PFSK-1 (cell line): Measurements from ENCODE around the gene AXIN2.

Experiments used
- FOXP2 ChIP-seq: optimal IDR thresholded peaks from 2 replicates; pipeline ENCODE3; 2011; ENCODE audit warnings: borderline replicate concordance, control low read depth, inconsistent platforms; ENCODE audit not compliant: insufficient read depth; ENCODE audit errors: extremely low read length, extremely low read depth
- POLR2AphosphoS5 ChIP-seq: IDR thresholded peaks from 2 replicates; pipeline ENCODE4 v1.6.1; 2012; ENCODE audit warnings: low read depth, mild to moderate bottlenecking, control low read depth, low read length, moderate library complexity
- SIN3A ChIP-seq: IDR thresholded peaks from 2 replicates; pipeline ENCODE4 v1.6.1; 2012; ENCODE audit warnings: mild to moderate bottlenecking, low read length, moderate library complexity, borderline replicate concordance; ENCODE audit not compliant: insufficient read depth
- TAF1 ChIP-seq: IDR thresholded peaks from 2 replicates; pipeline ENCODE4 v1.6.1; 2012; ENCODE audit warnings: low read length, control low read depth, borderline replicate concordance; ENCODE audit not compliant: insufficient read depth
- TF ChIP-seq, protein P1 (sequence below), 2 experiments: IDR thresholded peaks; 2 replicates each; pipeline versions ENCODE4 v1.6.1 to v1.8.0; 2011 to 2012; ENCODE audit warnings: low read depth in 2 of 2, low read length in 2 of 2, control low read depth in 1 of 2, inconsistent platforms in 1 of 2, mild to moderate bottlenecking in 1 of 2, moderate library complexity in 1 of 2; ENCODE audit not compliant: insufficient read depth in 1 of 2

- TF ChIP-seq, protein P1, sequence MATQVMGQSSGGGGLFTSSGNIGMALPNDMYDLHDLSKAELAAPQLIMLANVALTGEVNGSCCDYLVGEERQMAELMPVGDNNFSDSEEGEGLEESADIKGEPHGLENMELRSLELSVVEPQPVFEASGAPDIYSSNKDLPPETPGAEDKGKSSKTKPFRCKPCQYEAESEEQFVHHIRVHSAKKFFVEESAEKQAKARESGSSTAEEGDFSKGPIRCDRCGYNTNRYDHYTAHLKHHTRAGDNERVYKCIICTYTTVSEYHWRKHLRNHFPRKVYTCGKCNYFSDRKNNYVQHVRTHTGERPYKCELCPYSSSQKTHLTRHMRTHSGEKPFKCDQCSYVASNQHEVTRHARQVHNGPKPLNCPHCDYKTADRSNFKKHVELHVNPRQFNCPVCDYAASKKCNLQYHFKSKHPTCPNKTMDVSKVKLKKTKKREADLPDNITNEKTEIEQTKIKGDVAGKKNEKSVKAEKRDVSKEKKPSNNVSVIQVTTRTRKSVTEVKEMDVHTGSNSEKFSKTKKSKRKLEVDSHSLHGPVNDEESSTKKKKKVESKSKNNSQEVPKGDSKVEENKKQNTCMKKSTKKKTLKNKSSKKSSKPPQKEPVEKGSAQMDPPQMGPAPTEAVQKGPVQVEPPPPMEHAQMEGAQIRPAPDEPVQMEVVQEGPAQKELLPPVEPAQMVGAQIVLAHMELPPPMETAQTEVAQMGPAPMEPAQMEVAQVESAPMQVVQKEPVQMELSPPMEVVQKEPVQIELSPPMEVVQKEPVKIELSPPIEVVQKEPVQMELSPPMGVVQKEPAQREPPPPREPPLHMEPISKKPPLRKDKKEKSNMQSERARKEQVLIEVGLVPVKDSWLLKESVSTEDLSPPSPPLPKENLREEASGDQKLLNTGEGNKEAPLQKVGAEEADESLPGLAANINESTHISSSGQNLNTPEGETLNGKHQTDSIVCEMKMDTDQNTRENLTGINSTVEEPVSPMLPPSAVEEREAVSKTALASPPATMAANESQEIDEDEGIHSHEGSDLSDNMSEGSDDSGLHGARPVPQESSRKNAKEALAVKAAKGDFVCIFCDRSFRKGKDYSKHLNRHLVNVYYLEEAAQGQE (IDR thresholded peaks at IDR 0.05; ENCODE audit: insufficient read depth in 1 of 2, low read depth in 2 of 2, low read length in 2 of 2) = no peak
- no peak for TF ChIP-seq SIN3A
- no peak for TF ChIP-seq TAF1
- TF ChIP-seq POLR2AphosphoS5 = no peak
- no peak for TF ChIP-seq FOXP2
Measured at GRCh38 chr17:65562206-65562531, 721 bp upstream of the AXIN2 start.
